EH (cell line): ENCODE data around the gene FHL2.
A peak's percentile ranks its signal among the peaks of the same experiment; 100 is the strongest.
"Not testable (repeated sequence)": the region's sequence is repeated elsewhere in the genome, so short reads cannot be mapped to it uniquely, and the experiment has no call there.

ENCODE experiments used
- DNase-seq: peaks from one replicate; pipeline ENCODE4 v3.0.0-alpha.2; 2015; ENCODE audit warnings: low read depth

Gene FHL2

GRCh38 chr2:105398336-105399206 is at the start of gene FHL2:
Gene FHL2, minus strand, starts transcription at chr2:105399051. Its CDS starts 12,535 bp downstream, at chr2:105386516.
- peak; percentile 83 for DNase-seq

- peak; percentile 12 for DNase-seq
These were observed 48.6 kb upstream of the FHL2 start for GRCh38 chr2:105447476-105447875.

DNA sequence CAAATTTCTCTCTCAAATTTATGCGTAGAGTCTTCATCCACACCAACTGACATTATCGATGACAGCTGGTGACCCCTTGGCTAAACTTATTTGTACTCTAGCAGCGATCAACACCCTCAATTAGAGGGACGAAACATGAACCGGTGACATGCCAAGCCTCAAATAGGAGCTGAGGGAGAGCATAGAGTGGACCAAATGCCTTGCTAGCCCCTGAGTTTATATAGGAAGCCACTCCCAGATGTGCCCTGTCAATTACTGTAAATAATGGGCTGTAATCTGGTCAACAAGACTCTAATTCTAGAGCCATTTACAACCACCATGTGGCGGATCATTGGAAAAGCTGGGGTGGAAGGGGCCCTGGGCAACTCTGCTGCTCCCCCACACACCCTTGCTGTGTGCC is 47.6 kb upstream of the FHL2 start:
- no peak for DNase-seq

DNA sequence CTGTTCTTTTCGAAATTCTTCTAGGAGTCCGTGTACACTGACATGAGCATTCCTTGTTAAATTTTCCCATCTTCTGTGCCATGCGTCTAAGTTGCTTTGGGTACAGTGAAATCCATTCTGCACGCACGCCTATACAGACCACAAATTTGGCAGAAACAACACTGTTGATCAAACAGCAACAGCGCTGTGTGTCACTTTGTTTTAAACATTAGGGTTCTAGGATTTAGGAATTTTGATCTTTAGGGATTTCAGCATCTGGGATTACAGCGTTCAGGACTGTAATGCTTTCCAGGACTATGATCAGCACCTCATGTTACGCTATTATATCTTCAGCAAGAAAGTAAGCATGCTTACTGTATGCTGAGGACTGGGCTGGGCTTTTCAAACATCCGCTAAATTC is 47.1 kb upstream of the FHL2 start:
- no peak for DNase-seq

DNA sequence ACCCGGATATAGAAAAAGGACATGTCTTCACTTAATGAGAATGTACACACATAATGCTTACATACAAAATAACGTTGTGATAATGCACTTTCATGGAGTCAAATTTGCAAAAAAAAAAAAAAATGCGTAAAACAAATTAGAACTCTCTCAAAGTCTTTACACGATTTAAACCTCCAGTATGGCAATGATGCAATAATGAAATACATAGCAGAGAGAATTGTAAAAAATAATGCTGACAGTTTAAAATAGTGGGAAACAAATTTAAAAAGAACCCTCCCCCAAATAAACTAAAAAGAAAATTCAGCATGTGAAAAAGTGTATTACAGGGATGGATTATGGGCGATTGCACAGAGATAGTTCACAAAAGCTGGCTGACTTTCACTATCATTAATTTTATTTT is 46.6 kb upstream of the FHL2 start:
- no peak for DNase-seq

- peak; percentile 36 for DNase-seq
These were observed 45.1 kb upstream of the FHL2 start for GRCh38 chr2:105443617-105444598.

DNA sequence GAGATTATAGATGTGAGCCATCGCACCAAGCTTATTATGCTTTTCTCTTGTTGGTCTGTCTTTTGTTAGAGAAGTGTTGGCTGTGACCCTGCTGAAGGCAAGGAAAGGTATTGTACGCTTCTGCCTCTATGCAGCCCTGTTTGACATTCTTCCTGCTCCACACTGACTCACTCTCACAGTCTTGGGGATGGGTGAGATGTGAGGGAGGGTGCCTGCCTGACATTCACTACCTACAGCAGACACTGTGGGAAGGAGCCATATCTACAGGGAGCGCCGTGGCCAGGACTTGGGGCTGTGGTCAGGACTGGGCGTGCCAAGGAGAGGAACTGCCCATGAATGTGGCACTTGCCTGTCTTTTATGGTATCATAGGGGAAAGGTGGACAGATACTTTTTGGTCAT is 43.9 kb upstream of the FHL2 start:
- DNase-seq, result no peak

DNA sequence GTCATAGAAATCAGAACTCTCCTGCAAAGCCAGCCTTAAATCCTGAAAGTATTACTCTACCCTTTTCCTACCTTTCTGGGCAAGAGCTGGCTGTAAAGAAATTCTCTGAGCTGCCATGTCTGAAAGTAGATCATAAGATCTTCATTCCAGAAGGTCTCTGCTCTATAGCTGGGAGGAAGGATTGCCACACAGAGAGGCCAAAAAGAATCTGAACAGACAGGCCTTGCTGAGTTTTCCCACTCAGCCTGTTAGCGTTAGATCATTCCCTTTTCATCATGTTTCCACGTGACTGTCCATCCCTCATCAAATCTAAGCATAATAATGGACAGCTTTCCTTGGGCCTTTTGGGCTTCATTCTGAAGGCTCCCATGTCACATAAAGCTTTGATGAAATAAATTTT is 43.2 kb upstream of the FHL2 start:
- no peak for DNase-seq

GRCh38 chr2:105439141-105439540 is 40.3 kb upstream of the FHL2 start:
- no peak for DNase-seq

DNA sequence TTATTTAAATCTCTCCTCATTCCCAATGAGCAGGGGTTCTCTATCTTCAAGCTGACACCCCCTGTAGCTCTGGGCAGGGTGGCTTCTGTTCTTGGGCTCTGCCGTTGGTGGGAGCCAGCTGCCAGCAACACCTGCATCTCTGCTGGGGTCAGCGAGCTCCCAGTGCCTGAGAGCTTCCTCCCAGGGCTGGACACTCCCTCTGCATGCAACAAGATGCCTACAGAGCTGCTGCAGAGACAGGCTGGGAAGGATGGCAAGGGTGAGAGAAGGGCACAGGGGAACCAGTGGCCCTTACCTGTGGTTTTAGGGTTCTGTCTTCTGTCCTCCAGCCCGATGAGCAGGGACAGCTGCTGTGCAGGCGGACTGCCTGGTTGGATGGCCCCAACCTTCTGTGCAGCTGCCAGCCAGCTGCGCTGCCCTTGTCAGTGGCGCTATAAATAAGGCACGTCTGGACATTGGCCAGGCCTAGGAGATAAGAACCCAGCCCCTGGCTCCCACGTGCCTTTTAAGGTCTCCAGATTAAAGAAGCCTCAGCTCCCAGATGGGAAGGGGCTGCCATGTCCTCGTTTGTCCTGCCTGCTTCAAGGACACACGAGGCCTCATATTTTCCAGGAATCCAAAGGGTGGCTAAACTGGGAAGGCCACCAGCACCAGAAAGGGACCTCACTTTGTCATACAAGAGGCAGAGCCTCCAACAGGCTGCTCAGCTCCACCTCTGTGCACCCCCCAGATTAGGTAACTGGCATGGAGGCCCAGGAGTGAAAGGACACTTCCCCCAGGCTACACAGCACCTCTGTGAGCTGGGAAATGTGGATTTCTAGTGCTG is 39.5 kb upstream of the FHL2 start:
- peak; percentile 32 for DNase-seq

DNA sequence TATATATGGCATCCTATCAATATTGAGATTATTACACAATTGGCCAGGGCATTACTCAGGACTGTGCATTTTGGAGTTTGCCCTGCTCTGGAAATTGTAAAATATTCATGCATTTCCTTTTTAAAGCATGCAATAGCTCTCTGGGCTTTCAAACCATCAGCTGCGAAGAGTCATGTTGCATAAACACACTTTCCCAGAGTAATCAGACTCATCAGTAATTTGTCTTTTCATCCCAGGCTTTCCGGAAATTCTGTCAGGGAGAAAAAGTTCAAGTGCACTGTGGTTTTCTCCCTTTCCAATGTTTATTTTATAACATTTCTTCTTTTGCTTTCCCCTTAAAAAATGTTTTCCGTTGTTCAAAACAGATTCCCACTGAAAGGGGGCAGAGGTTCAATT is 38.9 kb upstream of the FHL2 start:
- peak; percentile 84 for DNase-seq

DNA sequence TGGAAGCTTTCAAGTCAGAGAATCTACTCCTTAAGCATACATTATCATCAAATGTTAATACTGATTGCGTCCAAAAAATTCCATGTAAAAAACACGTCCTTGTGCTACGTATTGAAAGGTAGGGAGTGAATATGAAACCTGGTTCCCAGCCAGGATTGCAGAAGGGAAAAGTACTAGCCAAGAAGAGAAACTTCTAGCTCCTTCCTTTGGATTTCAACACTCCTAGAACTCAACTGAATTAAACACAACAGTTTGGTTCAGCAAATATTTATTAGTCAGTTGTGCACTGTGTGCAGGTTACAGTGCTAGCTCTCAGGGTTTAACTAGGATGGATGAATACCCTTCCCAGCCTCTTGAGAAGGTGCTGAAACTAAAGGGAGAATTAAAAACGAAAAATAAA is 33.9 kb upstream of the FHL2 start:
- DNase-seq, result no peak

DNA sequence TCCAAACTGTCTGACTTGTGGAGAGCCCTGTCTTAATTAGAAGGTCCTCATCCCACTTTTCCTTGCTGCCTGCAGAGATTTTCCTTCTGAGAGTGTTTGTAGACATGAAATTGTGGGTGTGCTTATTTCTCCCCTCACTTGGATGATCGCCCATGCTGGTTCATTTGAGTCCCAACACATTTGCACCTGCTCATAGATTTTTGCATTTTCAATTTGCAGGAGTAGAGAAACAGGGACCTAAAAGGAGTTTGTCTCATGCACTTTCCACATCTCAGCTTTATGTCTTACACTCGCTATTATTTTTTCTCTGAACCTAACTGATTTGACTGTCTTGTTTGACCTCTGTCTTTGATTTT is 33.2 kb upstream of the FHL2 start:
- no peak for DNase-seq

DNA sequence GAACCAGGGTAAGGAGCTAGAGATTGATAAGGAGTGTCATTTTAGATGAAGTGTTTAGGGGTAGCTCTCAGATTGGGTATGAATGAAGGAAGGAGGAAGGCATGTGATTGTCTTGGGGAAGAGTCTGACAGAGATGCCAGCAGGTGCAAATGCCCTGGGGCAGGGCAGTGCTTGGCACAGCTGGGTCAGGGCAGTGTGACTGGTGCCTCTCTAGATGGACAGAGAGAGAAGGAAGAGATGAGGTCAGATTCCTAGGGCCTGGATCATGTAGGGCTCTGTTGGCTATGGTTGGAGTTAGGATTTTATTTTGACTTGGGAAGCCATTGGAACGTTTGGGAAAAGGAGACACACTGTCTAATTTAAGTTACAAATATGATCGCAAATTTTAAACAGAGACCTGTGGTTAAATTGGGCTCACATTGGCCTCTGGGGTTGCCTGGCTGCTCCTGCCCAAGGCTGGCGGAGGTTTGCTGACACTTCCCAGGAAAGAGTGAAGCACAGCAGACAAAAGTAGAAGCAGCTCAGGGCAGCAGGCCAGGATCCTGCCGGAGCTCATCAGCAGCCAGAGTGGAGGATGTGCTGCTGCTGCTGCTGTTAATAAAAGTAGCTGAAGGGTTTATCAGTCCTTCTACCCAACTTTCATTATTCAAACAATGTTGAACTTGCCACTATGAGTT is 32.7 kb upstream of the FHL2 start:
- peak; percentile 59 for DNase-seq

- DNase-seq, result no peak
These were observed 29.7 kb upstream of the FHL2 start for GRCh38 chr2:105428387-105429018.

- no peak for DNase-seq
These were observed 28.6 kb upstream of the FHL2 start for GRCh38 chr2:105427485-105427884.

DNA sequence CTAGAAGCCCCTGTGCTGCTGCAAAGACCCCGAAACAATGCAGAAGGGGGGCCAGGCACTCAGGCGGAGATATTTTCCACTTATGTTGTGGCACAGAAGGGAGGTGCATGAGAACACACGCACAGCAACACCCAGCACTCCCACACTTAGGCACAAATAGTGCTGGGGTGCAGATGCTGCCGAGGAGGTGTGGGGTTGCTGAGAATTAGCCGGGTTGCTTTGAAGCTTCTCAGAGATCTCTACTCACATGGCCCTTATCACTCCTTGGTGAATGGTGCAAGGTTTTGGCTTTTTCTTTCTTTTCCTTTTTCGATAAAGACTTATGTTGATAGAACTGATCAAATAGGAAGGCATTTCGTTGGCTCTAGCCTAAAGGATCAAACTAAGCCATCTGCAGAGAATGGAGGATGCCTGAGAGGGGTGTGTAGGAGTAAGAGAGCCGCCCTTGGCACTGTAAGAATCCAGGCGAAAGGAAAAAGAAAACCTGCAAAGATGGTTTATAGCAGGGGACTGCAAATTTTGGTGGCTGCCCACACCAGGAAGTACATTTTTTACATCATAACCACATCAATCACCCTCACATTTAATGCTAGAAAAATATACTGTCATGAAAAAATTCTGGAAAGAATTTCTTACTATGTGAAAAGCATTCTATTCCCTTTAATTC is 27.9 kb upstream of the FHL2 start:
- peak; percentile 7 for DNase-seq

GRCh38 chr2:105425936-105426625 is 27.2 kb upstream of the FHL2 start:
- no peak for DNase-seq

DNA sequence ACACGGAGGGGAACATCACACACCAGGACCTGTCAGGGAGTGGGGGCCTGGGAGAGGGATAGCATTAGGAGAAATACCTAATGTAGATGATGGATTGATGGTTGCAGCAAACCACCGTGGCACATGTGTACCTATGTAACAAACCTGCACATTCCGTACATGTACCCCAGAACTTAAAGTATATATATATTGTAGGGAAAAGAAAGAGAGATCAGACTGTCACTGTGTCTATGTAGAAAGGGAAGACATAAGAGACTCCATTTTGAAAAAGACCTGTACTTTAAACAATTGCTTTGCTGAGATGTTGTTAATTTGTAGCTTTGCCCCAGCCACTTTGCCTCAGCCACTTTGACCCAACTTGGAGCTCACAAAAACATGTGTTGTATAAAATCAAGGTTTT is 26.0 kb upstream of the FHL2 start:
- not testable (repeated sequence) for DNase-seq

DNA sequence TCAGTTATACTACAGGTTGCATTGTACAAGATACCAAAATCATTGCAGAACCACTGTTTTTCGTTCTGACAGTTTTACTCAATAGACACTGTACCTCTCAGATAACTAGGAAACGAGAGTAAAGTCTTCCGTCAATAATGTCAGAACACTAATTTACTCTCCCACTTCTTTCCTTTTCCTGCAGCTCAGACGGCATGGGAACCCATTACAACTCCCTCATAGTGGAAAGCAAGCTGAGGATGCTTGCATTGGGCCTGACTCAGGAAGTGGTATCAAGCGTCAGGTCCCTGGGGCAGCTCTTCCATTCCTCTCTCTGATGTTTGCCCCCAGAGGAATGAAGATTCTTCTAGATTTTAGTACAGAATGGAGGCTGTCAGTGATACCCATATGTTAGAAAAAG is 23.9 kb upstream of the FHL2 start:
- DNase-seq, result no peak
